Measurements from ENCODE around the gene SMIM3.
"Not testable (repeated sequence)": the region's sequence is repeated elsewhere in the genome, so short reads cannot be mapped to it uniquely, and the experiment has no call there.

Gene SMIM3

DNA sequence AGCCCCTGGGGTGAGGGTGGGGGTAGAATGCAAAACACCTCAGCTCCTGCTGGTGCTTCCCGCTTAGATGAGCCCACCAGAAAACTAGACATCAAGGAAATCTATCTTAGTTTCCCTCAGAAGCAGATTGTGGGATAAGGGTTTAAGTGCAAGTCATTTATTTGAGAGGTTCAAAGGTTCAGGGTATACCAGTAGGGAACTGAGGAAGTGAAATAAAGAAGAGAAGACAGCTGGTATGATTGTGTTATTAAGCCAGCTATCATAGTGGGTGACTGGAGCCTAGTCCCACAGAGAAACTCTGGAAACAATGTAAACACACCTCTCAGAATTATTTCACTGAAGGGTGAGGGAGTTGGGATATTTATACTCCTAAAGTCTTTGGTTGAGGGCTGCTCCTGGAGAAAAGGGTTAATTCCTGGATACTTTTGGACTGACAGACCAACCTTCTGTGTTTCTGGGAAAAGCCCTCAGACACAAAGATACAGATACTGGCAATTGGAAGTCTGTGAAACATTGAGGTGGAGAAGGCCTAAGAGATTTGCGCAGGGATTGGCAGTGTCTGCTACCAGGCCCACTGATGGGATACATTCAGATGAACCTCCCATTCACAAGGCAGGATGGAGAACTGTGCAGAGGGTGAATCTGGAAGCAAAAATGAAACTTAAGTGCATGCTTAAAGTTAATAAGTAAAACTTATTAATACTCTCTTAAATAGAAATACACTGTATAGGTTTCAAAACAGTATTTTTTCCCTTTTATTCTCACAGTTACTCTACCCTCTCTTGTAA is 13.4 kb upstream of the SMIM3 start:
- no peak for DNase-seq (ENCODE audit: low read depth)

DNA sequence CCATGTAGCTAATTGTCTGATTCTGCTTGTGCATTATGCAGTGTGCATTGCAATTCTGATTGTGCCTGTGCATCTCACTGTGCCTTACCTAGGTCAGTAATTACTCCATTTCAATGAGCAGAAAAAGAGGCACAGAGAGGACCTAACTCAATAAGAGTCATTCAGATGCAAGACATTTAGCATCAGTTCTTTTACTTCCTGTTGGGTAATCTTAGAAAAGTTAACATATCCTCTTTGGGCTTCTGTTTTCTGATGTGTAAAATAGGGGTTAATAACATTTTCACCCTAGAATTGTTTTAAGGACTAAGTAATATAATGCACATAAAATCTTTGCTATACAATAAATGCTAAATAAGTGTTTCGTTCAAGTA is 12.8 kb upstream of the SMIM3 start:
- DNase-seq (ENCODE audit: low read depth), result no peak

DNA sequence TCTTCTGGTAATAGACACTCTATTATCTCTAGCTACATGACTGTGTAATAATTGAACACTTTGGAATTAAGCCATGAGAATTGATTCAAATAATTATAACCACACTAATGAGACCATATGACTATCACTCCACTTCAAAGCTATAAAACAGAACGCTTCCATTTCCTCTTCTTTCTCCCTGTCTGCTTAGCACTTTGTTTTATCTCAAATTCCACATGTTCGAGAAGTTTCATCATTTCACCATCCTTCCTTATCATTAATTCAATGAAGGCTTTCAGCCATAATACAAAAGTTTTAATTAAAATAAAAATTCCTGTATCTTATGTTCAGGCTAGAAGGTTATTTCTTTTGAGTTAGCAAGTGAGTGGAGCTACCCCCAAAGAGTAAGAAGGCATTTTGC is 12.3 kb upstream of the SMIM3 start:
- no peak for DNase-seq (ENCODE audit: low read depth)

DNA sequence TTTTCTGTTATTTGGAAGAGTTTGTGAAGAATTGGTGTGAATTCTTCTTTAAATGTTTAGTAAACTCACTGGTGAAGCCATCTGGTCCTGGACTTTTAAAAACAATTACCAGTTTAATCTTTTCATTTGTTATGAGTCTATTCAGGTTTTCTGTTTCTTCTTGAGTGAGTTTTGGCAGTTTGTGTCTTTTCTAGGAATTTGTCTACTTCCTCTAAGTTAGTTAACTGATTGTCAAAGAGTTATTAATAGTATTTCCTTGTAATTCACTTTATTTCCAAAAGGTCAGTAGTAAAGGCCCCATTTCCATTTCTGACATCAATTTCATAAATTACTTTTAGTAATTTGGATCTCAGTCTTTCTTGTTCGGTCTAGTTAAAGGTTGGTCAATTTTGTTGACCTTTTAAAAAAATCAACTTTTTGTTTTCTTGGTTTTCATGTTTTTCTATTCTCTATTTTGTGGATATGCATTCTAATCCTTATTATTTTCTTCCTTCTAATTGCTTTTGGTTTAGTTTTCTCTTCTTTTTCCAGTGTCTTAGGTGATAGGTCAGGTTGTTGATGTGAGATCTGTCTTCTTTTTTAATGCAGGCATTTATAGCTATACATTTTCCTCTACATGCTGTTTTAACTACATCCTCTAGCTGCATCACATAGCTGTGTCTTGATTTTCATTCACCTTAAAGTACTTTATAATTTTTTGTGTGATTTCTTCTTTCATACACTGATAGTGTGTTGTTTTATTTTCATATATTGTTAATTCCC is 7.3 kb upstream of the SMIM3 start:
- no peak for DNase-seq (ENCODE audit: low read depth)

DNA sequence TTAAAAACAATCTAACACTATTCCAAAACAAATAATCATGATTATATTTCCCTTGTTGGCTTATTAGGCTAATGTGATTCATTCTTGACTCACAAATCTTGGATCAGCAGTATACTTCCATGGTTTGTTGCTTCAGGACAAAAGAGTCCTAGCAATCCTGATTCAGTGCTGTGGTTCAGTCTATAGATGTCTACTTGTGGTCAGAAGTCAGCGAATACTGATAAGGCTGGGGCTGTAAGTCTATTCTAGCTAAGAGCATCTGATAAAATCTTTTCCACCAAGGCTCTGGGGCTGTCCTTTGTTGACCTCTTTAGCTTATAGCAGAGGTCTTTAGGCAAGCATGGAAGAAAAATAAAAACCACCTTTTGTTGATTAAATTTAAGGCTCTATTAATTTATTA is 4.4 kb upstream of the SMIM3 start:
- DNase-seq (ENCODE audit: low read depth), result no peak

DNA sequence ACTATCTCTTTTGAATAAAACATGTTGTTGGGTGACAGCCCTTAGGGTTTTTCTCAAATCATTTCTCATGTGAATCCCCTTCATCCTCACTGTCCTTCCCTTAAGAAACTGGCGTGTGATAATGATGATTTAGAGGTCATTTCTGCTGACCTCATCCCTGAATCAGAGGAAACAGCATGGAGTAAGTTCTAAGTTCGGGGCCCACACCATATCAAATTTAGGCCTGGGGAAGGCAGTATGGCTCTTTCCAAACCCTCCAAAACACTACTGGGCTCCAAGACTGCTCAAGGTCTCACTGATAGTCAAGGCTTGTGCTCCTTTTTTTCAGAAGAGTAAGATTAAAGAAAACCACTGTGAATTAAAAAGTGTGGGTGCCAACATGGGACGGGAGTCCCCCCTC is 872 bp upstream of the SMIM3 start:
- no peak for DNase-seq (ENCODE audit: low read depth)

DNA sequence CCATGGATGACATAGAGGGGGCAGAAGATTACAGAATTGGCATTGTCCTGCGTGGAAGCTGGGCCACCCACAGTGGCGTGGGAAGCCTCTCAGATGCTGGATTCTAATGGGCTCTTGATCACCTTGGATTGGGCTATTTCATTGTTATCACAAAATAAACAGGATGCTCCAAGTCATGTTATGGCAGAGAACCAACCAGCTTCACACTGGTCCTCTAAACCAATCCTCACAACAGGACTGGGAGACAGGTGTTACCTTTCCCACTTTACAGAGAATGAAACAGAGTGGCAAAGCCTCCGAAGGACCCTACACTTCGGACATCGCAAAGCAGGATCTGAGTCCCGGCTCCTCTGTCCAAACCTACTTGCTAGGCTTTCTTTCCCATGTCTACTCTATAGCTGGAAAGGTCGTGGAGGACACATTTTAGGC is 455 bp upstream of the SMIM3 start:
- DNase-seq (ENCODE audit: low read depth), result no peak

DNA sequence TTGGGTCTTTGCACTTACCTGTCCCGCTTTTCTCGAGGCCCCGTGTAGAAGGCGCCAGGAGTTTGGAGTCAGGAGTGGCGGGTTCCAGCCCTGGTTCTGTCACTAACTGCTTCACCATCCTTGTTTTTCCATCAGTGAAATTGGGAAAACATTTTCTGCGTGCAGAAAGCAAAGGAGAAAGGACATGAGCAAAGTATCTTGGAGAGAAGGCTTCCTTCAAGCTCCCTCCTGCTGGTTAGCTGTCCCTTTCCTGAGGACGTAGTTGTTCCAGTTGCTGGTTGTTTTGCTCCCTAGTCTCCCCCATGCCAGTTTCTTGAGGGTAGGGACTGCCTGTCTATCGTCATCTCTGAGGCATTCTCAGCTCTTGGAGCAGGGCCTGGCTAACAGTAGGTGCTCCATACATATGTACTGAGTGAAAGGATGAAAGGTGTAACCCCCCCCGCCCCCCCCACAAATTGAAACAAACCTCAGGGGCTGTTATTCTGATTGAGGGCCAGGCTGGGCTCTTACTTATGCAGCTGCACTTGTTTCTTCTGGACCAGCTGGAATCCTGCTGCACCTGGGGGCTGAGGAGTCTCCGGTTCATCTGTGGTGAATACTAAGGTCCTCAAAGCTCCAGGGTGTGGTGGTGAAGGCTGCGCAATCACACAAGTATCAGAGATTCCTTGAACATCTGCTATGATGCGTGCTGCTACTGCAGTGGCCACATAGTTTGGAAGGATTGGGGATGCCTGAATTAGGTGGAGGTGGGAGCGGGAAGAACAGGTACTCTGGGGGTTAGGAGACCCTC is 1.0 kb downstream of the SMIM3 start:
- DNase-seq (ENCODE audit: low read depth), result no peak

DNA sequence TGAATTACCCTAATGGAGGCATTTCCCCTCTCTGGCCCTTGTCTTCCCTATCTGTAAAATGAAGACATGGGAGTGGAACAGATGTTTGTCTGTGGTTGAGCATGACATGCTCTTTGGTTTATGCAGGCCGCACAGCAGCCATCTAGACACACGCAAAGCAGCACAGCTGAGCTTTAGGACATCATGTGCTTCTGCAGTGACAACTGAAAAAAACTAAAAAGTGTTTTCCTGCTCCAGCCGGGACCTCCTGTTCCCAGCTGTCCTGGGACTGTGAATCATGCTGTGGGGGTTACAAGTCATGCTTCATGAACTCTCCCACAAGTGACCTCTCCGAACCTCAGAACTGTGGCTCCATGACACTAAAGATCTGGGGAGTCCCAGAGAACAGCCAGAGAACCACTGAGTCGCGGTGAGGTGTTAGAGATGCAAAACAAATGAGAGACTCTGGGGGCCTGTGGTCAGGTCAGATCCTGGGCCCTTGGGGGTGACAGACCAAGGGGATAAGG is 1.7 kb downstream of the SMIM3 start:
- DNase-seq (ENCODE audit: low read depth), result peak; percentile 51

DNA sequence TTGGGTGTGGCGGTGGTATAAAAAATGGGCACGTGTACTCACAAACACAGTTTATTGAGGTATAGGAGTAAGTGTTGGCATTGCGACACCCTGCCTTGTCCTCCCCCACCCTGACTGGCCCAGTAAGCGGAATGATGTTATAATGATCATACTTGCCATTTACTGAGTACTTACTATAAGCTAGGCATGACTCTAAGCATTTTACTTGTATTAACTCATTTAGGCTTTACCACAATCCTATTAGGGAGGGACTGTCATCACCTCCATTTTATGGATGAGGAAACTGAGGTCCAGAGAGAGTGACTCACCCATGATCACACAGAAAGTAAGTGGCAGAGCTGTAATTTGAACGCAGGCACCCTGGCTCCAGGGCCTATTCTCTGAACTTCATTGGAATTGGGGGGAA is 2.3 kb downstream of the SMIM3 start:
- DNase-seq (ENCODE audit: low read depth), result peak; percentile 67

DNA sequence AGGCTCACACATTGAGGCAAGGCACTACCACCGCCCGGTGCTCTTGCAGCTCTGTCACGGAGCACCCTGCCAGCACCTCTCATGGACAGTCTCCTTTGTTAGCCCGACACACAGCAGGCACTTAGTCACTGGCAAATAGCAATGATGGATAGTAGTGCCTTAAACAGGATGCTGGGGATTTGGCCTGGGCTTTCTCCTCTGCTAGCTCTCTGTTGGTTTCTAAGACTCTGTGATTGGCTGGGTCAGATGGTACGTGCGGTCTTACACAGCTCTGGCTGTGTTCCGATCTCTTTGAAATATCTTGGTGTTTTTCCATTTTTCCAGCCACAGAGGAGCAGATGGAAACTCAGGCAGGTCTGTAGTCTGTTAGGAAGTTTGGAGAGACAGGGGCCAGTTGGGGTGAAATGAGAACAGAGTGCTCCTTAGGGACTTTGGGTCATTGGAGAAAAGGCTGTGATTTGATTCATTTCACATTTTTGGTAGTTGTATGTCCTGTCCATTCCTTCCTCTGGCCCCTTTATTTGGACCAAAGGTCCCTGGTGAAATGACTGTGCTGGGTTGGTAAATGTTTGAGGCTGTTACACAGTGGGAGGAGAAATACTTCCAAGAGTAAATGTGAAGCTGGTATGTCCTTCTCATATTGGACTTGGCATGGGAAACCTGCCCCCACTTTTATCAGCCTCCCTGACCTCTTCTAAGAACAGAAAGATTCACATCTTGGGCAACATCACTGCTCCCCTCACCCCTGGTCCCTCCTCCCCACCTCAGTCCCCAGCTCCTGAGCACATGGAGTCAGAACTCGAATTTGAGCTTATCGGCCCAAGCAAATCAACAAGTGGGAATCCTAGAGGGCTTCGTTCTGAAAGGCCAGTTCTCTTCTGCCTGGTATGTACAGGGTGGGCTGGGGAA is 3.4 kb downstream of the SMIM3 start:
- DNase-seq (ENCODE audit: low read depth), result peak; percentile 97

DNA sequence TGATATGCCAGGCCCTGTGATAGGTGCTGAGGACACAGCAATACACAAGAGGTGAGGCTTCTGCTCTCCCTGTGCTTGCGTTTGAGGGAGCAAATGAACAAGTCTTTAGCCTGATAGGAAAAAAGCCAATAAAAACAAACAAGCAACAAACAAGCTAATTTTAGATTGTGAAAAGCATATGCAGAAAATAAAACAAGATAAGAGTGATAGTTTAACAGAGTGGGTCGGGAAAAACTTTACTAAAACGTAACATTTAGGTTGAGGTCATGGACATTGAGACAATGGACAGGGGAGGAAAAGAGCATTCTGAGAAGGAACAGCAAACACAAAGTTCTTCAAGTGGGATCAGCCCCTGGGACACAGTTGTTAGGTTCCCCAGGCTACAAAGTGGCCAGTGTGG is 4.3 kb downstream of the SMIM3 start:
- DNase-seq (ENCODE audit: low read depth), result no peak

DNA sequence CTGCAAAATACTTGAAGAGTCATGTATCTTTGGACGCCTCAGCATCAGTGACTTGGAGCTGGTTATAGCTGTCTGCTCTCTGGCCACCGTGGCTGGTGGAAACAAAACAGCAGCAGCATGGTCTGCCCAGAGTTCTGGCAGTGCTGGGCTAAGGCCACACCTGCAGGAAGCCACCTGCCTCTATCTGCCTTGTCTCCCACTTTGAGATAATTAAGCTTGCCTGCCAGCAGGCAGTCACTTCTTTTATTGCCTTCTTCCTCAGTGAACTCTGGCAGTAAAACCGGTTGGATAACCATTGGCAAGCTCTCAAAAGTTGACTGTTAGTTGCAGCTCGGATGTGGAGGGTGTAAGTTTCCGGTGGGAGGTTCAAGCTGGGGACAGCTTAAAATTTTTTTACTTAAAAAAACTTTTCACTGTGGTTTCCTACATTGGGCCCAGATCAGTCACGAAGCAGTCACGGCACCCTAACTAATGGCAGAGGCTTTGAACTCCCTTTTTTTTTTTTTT is 4.9 kb downstream of the SMIM3 start:
- DNase-seq (ENCODE audit: low read depth), result peak; percentile 96

DNA sequence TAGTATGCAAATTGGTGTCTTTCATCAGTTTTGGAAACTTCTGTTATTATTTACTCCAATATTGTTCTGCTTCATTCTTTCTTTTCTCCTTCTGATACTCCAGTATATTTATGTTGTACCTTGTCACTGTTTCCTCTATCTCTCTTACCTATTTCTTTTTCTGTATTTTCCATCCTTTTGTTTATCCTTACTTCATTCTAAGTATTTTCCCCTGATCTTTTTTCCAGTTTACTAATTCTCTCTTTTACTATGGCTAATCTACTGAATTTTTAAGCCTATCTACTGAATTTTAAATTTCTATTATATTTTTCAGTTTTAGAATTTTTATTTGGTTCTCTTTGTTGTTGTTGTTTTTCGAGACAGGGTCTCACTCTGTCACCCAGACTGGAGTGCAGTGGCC is 7.4 kb downstream of the SMIM3 start:
- DNase-seq (ENCODE audit: low read depth), result no peak

DNA sequence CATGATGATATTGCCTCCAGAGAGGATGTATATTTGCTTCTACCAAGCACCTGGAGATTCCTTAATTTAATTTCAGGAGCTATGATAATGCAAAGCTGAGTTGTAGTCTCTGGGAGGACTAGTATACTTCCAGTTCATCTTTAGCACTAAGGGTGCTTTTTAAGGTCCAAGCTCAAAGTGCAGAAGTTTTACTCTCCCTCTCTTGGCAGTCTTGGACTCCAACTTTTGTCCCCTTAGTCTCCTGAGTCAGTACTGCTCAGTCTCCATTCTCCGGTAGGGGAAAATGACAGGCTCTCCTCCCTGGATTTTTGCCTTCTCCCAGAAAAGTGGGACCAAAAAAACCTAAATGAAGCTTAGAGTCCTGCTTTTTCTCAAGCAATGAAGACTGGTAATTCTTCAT is 8.3 kb downstream of the SMIM3 start:
- DNase-seq (ENCODE audit: low read depth), result no peak

DNA sequence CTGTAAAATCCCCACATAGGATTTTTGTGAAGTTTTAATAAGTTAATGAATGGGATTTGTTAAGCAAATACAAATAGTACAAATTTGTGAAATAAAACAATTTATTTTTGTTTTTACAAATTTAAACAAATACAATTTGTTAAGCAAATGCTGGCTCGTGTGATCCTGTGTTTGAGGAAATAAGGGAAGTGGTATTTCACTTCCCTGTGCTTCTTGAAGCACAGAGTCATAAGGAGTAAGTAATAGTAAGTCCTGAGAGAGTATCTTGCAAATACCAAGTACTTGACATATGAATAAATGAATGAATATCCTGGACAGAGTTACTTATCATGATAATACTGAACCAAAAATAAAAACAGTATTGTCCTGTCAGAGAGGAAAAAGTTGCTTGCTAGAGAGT is 9.1 kb downstream of the SMIM3 start:
- DNase-seq (ENCODE audit: low read depth), result no peak

DNA sequence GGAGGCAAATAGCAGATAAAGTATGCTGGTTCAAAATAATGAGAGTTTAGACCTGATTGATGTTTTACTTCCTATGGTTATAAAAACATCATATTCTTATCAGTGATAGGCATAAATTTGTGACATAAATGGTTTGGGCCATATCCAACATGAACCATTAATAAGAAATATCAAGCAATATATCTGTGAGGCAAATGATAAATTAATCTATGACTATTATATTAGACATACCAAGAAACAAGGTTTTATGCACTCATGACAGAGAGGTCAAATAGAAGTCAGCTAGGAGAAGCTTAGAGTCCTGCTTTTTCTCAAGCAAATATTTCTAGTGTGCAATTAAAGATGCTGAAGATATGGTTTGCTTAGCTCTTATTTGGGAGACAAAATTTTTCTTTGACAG is 10.4 kb downstream of the SMIM3 start:
- DNase-seq (ENCODE audit: low read depth), result no peak

DNA sequence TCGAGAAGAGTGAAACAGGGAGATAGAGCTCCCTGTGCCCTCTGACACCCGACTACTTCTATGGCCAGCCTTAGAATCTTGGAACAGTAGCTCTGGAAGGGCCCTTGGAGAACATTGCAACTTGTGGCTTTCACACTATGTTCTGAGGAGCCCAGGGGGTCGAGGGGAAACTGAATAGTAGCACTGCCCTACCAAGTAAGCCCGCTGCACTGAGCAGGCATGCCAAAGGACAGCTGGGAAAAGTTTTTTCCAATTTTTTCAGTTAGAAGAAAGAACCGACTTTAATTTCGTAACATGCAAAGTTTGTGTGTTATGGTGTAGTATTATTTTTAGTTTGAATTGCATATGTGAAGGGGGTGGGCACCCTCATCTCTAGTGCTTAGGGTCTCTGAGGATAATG is 10.9 kb downstream of the SMIM3 start:
- no peak for DNase-seq (ENCODE audit: low read depth)

DNA sequence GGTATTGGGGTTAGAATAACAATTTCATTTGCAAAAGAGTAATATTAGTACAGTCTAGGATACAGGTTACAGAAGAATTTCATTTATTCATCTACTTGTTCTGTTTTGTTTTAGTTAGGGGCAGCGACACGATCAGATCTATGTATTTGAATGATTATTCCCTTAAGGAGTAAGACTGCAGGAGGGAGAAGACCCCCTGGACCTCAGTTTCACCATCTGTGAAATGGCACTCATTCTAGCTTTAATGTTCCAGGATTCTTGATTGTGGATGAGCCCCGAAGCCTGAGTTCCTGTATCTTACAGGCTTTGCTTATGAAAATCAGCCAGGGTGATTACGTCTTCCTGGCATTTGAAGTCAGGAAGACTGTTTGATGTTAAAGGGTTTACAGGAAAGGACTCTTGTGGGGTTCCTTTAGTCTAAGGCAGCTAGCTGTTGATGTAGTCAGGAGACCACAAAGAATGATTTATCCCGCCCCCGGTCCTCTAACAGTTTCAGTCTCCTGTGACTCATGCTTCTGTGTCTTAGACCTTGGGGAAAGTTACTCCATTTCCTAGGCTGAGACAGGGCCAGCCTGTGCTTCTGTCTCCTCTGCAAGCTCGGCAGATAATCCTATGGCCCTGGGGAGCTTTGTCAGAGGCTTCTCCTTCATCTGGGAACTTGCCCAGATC is 11.5 kb downstream of the SMIM3 start:
- peak; percentile 96 for DNase-seq (ENCODE audit: low read depth)

DNA sequence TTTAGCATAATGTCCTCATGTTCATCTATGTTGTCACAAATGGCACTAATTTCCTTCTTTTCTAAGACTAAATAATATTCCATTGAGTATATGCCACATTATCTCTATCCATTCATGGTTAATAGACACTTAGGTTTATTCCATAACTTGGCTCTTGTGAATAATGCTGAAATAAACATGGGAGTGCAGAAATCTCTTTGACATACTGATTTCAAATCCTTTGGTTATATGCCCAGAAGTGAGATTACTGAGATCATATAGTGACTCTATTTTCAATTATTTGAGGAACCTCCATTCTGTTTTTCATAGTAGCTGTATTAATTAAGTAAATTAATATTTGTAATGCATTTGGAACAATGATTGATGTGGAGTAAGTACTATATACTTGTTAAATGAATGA is 13.0 kb downstream of the SMIM3 start:
- no peak for DNase-seq (ENCODE audit: low read depth)

DNA sequence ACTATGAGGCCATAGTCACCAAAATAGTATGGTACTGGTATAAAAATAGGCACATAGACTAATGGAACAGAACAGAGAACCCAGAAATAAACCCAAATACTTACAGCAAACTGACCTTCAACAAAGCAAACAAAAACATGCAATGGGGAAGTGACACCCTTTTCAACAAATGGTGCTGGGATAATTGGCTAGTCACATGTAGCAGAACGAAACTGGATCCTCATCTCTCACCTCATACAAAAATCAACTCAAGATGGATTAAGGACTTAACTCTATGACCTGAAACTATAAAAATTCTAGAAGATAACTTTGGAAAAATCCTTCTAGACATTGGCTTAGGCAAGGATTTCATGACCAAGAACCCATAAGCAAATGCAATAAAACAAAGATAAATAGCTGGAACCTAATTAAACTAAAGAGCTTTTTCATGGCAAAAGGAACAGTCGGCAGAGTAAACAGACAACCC is 14.9 kb downstream of the SMIM3 start:
- DNase-seq (ENCODE audit: low read depth), result not testable (repeated sequence)

Measured in GM04504 (cell line).